Mononuclear cell (primary cell): ENCODE data around the gene PGLYRP1. TPM values are rescaled to one million over a fixed set of nuclear protein-coding genes. Genes with fewer than 3 reads are reported as not detected.

Experiments used
- H3K27me3 ChIP-seq: 2 replicates; pipeline ENCODE4 v1.6.0; 2011; ENCODE audit warnings: low read length, control low read depth; ENCODE audit not compliant: insufficient read depth
- H3K4me1 ChIP-seq: 2 replicates; pipeline ENCODE4 v1.5.1; 2011; ENCODE audit warnings: mild to moderate bottlenecking, low read length, control low read depth; ENCODE audit not compliant: insufficient read depth
- H3K4me3 ChIP-seq: 2 replicates; pipeline ENCODE4 v1.5.1; 2011; ENCODE audit warnings: mild to moderate bottlenecking, low read length, moderate library complexity
- H3K9me3 ChIP-seq: 2 replicates; pipeline ENCODE4 v1.5.1; 2011; ENCODE audit warnings: low read depth, mild to moderate bottlenecking, control low read depth, low read length
- total RNA-seq: library from RNA; depleted of rRNA; stranded (reverse); fragments of >200 nt; gene quantifications from one replicate; pipeline ENCODE4 v1.2.3, GENCODE V29; 2012

PGLYRP1 gene
- total RNA-seq, 1 donor: not detected

GRCh38 chr19:46040952-46041500 lies 18.2 kb upstream of the PGLYRP1 start, which contains the start of gene IGFL4:
Gene IGFL4 (minus strand): TSS chr19:46041002. CDS start chr19:46040962, 40 bp downstream.
- Histone ChIP-seq H3K4me1 (no peaks in the 10 kb centered on the region), H3K4me3 (no peak within 1 kb of the TSS), H3K9me3 (no peaks in the 10 kb centered on the region), H3K27me3 (peaks cover 10% of the 10 kb centered on the region)

GRCh38 chr19:46040125-46040524 lies 17.3 kb upstream of the PGLYRP1 start:
- Histone ChIP-seq H3K4me3 (no peak overlapping the region), H3K9me3 (no peaks in the 10 kb centered on the region), H3K27me3 (peaks cover 7% of the 10 kb centered on the region)

GRCh38 chr19:46036744-46037128 lies 13.9 kb upstream of the PGLYRP1 start:
- Histone ChIP-seq H3K9me3 (no peaks in the 10 kb centered on the region), H3K4me1 (no peaks in the 10 kb centered on the region), H3K27me3 (peaks cover 4% of the 10 kb centered on the region), H3K4me3 (no peak overlapping the region)

More at GRCh38 chr19:46040125-46040524, 17.3 kb upstream of the PGLYRP1 start:
- no peaks in the 10 kb centered on the region for H3K4me1 ChIP-seq

- Histone ChIP-seq H3K27me3 (peaks cover 4% of the 10 kb centered on the region), H3K4me3 (no peak overlapping the region), H3K4me1 (no peaks in the 10 kb centered on the region), H3K9me3 (no peaks in the 10 kb centered on the region)
Observed at GRCh38 chr19:46035986-46036743, 13.3 kb upstream of the PGLYRP1 start.

- H3K27me3 ChIP-seq: peaks cover 4% of the 10 kb centered on the region
- no peaks in the 10 kb centered on the region for H3K4me1 ChIP-seq
- no peaks in the 10 kb centered on the region for H3K9me3 ChIP-seq
- no peak overlapping the region for H3K4me3 ChIP-seq
Observed at GRCh38 chr19:46035546-46035945, 12.7 kb upstream of the PGLYRP1 start.

GRCh38 chr19:46033401-46033800 lies 10.5 kb upstream of the PGLYRP1 start:
- H3K4me1 ChIP-seq: no peaks in the 10 kb centered on the region
- peaks cover 2% of the 10 kb centered on the region for H3K27me3 ChIP-seq
- no peaks in the 10 kb centered on the region for H3K9me3 ChIP-seq
- no peak overlapping the region for H3K4me3 ChIP-seq

- Histone ChIP-seq H3K9me3 (no peaks in the 10 kb centered on the region), H3K4me3 (no peak overlapping the region), H3K27me3 (peaks cover 2% of the 10 kb centered on the region), H3K4me1 (no peaks in the 10 kb centered on the region)
Observed at GRCh38 chr19:46032597-46033025, 9.8 kb upstream of the PGLYRP1 start.

- H3K9me3 ChIP-seq: no peaks in the 10 kb centered on the region
- H3K4me1 ChIP-seq: peaks cover 2% of the 10 kb centered on the region
- H3K27me3 ChIP-seq: peaks cover 2% of the 10 kb centered on the region
- H3K4me3 ChIP-seq: no peak overlapping the region
Observed at GRCh38 chr19:46031781-46032596, 9.1 kb upstream of the PGLYRP1 start.

- H3K27me3 ChIP-seq: peaks cover 2% of the 10 kb centered on the region
- no peak overlapping the region for H3K4me3 ChIP-seq
- H3K4me1 ChIP-seq: peaks cover 13% of the 10 kb centered on the region
- H3K9me3 ChIP-seq: no peaks in the 10 kb centered on the region
Observed at GRCh38 chr19:46030812-46031550, 8.1 kb upstream of the PGLYRP1 start.

- peaks cover 16% of the 10 kb centered on the region for H3K4me1 ChIP-seq
- H3K4me3 ChIP-seq: no peak overlapping the region
- H3K27me3 ChIP-seq: peaks cover 9% of the 10 kb centered on the region
- no peaks in the 10 kb centered on the region for H3K9me3 ChIP-seq
Observed at GRCh38 chr19:46025835-46026234, 3.0 kb upstream of the PGLYRP1 start.

GRCh38 chr19:46023311-46023779 lies 492 bp upstream of the PGLYRP1 start:
- H3K4me3 ChIP-seq: peak overlapping the region; percentile 26
- H3K9me3 ChIP-seq: no peaks in the 10 kb centered on the region
- H3K27me3 ChIP-seq: peaks cover 7% of the 10 kb centered on the region
- H3K4me1 ChIP-seq: peaks cover 16% of the 10 kb centered on the region

- peaks cover 7% of the 10 kb centered on the region for H3K27me3 ChIP-seq
- no peaks in the 10 kb centered on the region for H3K9me3 ChIP-seq
- H3K4me3 ChIP-seq: peak overlapping the region; percentile 26
- H3K4me1 ChIP-seq: peaks cover 18% of the 10 kb centered on the region
Observed at GRCh38 chr19:46022061-46022430, 807 bp downstream of the PGLYRP1 start.

GRCh38 chr19:46021531-46022041 lies 1.3 kb downstream of the PGLYRP1 start:
- peaks cover 16% of the 10 kb centered on the region for H3K4me1 ChIP-seq

GRCh38 chr19:46020819-46021125 lies 2.1 kb downstream of the PGLYRP1 start:
- H3K4me3 ChIP-seq: no peak overlapping the region
- H3K4me1 ChIP-seq: peaks cover 15% of the 10 kb centered on the region
- H3K9me3 ChIP-seq: no peaks in the 10 kb centered on the region
- peaks cover 7% of the 10 kb centered on the region for H3K27me3 ChIP-seq

More at GRCh38 chr19:46021531-46022041, 1.3 kb downstream of the PGLYRP1 start:
- Histone ChIP-seq H3K27me3 (peaks cover 7% of the 10 kb centered on the region), H3K4me3 (peak overlapping the region; percentile 26), H3K9me3 (no peaks in the 10 kb centered on the region)
